ENCODE data around the gene SLC7A6.

DNA sequence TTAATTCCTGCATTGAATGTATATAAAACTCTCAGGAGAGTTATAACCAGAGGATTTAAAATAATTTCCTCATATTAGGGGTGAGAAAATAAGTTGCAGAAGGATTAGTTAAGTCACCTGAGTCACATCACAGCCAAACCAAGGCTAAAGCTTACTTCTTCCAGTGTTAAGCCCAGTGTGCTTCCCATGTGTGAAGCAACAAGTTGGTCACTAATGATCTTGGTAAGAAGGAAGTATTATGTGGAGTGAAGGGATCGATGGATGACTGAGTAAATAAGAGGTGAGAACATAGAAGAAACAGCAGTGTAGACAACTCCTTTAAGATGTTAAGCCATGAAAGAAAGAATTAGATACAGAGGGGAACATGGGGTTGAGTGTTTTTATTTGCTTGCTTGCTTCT lies 49.0 kb upstream of the SLC7A6 start:
- no peak for TF ChIP-seq RAD21 (IDR thresholded peaks at IDR 0.05 in 1 of 2, conservative IDR thresholded peaks at IDR 0.05 in 1 of 2; ENCODE audit: low read depth in 2 of 2, low read length in 2 of 2)
- TF ChIP-seq TCF12 (IDR thresholded peaks at IDR 0.05; ENCODE audit: low read depth, low read length) = no peak
- TF ChIP-seq POLR2A (IDR thresholded peaks at IDR 0.05; ENCODE audit: control extremely low read depth in 1 of 2, low read depth in 2 of 2, low read length in 2 of 2) = no peak
- TF ChIP-seq, protein P1, sequence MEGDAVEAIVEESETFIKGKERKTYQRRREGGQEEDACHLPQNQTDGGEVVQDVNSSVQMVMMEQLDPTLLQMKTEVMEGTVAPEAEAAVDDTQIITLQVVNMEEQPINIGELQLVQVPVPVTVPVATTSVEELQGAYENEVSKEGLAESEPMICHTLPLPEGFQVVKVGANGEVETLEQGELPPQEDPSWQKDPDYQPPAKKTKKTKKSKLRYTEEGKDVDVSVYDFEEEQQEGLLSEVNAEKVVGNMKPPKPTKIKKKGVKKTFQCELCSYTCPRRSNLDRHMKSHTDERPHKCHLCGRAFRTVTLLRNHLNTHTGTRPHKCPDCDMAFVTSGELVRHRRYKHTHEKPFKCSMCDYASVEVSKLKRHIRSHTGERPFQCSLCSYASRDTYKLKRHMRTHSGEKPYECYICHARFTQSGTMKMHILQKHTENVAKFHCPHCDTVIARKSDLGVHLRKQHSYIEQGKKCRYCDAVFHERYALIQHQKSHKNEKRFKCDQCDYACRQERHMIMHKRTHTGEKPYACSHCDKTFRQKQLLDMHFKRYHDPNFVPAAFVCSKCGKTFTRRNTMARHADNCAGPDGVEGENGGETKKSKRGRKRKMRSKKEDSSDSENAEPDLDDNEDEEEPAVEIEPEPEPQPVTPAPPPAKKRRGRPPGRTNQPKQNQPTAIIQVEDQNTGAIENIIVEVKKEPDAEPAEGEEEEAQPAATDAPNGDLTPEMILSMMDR (IDR thresholded peaks at IDR 0.05; ENCODE audit: control extremely low read depth in 1 of 3, insufficient read depth in 1 of 3, low read depth in 1 of 3, low read length in 3 of 3) = no peak
- TF ChIP-seq TBP (IDR thresholded peaks at IDR 0.05; ENCODE audit: low read depth, low read length) = no peak
- no peak for TF ChIP-seq POLR2AphosphoS5 (IDR thresholded peaks at IDR 0.05; ENCODE audit: low read depth, low read length)
